Hypothalamus (tissue), 51 donors: ENCODE results near the gene ZNF132.

Experiments
- DNase-seq, 51 donors: peaks; one replicate each; lab custom pipeline; 2025; lab: John Stamatoyannopoulos, UW

Gene ZNF132

DNA sequence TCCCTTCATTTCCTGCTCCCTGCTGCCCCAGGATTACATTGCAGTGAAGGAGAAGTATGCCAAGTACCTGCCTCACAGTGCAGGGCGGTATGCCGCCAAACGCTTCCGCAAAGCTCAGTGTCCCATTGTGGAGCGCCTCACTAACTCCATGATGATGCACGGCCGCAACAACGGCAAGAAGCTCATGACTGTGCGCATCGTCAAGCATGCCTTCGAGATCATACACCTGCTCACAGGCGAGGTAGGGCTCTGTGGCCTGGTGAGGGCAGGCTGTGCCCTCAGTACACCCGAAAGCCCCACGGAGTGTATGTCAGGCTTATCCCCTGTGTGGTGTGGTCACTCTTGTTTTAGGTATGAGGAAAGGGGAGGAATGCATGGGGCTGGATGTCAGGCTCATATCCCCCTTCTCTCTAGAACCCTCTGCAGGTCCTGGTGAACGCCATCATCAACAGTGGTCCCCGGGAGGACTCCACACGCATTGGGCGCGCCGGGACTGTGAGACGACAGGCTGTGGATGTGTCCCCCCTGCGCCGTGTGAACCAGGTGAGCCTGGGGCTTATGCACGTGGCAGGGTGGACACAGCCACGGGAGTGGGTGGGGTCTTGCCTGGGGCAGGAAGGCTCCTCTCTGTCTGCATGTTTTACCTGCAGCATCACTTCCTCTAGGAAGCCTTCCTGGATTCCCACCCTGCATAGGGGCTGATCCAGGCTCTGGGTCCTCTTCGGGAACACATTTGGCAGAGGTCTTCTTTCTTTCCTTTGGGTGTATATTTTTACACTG, 46.8 kb downstream of the ZNF132 start:
- DNase-seq = no peak

DNA sequence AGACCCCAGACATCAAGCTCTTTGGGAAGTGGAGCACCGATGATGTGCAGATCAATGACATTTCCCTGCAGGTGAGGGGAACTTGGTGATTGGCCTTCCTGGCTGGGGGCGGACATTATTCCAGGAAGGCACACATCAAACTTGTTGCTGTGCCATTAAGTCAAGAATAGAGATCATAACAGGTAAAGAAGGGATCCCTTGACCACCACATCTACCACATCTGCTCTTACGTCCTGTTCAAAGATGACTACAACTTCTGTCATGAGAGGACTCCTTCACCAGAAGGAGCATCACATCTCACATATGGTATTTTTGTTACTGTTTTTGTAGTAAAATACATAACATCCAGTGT, 51.8 kb downstream of the ZNF132 start:
- no peak for DNase-seq

- no peak for DNase-seq
These were observed 52.4 kb downstream of the ZNF132 start for GRCh38 chr19:58387338-58388174.

DNA sequence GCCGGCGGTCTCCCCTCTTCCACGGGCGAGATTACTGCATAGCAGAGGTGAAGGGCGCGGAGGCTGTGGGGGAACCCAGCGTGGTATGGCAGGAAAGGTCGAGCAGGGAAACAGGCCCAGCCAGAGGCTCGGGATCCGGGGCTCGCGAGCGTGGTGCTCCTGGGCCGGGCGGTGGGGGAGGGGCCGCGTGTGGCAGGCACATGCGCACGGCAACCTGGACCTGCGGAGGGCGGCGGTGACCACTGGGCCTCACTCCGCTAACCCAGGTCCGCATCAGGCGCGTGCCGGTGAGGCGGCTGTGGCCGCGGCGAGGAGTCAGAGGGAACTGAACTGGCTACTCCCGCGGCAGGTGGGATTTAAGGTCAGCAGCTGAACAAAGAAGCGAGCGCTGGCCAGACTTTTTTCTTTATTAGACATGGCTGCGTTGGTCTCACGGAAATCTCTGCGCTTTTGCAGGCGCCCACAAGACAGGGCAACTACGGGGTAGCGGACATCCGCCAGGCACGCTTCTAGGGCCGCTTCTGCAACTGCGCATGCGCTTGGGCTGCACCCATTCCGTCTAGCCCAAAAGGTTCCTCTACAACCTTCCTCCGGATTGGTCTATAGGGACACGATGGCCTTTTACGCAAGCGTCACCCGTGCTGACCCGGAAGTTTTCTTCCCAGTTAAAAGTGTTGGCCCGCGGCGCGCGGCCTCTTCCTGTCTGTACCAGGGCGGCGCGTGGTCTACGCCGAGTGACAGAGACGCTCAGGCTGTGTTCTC, 53.2 kb downstream of the ZNF132 start, which contains the start of gene RPS5:
Gene RPS5, plus strand, starts transcription at position 694 of the 762 bp plus-strand sequence. CDS start 869 bp downstream, outside the sequence.
- peak; percentile 67 to 98 (median 93) for DNase-seq

DNA sequence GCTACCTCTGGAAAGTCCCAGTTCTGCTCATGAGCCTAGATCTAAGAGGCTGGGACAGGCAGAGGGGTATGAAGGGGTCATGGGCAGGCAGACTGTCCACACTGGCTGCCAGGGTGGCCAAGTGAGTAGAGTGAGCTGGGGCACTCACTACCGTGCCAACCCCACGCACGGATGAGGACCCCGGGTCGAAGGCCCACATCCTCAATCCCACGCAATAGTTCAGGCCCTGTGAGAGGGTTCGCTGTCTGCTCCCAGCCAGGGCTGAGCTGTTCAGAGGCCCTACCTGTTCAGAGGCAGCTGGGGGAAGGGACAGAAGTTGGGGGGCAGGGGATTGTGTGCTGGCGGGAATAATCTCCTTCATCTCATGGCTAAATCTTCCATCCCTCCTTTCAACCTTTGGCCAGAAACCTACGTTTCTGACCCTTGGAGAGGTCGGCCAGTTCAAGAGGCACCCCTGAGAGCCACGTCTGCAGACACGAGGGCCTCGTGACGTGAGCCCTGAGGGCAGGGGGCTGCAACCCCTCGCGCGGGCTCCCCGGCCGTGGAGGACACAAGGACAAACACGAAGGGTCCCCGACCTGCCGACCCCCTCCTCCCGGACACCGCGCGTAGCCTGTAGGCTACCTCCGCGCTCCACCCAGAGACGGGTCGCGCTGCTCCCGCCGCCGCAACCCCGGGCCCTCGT, 53.9 kb downstream of the ZNF132 start:
- DNase-seq = peak in 2 of 51 donors; percentile 29 to 36

DNA sequence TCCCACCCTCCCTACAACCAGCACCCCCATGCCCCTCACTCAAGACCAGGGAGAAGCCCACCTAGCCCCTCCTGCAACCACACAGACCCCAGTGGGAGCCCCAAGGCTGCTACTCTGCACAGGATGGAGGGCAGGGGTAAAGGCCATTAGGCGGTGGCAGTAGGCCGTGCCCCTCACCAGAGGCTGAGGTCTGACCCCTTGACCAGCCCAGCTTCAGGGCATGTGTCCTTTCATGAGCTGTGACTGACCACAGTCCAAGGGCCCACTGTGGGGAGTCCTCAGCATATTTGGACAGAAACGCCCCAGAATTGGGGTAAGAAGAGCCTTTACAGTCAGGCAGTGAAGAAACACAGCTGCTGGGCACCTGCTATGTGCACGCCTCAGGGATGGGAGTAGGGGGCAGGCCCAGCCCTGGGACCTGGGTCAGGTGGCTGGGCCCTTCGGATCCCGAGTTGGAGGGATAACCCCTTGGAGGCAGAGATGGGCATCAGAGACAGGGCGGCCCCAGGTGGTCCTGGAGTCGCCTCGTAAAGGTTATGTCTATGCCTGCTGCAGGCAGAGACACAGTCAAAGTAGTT, 54.6 kb downstream of the ZNF132 start:
- DNase-seq = no peak

DNA sequence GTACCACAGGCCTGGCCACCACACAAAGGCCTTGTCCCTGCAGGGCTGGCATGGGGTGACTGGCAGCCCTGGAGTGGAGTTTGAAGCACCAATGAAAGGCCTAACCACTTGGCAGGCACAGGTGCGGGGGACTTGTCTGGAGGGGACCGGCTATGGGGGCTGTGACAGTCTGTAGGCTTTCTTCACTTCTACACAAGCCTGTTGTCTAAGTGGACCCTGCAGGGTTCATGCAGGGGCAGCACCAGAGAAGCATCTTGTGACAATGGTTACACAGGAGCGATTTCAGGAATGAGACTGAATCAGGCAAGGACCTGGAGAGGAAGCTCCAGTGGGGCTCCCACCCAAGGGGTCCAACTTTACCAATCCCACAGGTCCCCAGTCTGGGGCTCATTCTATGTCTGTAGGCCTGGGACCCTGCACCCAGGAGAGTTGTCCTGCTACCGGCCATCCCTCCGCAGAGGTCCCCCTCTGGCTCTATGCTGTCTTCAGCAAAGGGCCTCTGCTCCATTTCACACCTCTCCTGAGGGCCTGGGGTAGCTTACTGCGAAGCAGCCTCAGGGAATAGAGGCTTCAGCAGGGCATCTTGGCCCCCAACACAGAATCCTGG, 56.9 kb downstream of the ZNF132 start:
- DNase-seq = no peak
